GM12878 (cell line): ENCODE data around the gene TMEM94. TPM values are rescaled to one million over a fixed set of nuclear protein-coding genes. Genes with fewer than 3 reads are reported as not detected.

Source experiments
- ATF7 ChIP-seq: fragments of 450-650 bp; IDR thresholded peaks from 2 replicates; pipeline ENCODE4 v1.6.1; 2016; ENCODE audit warnings: low read depth, mild to moderate bottlenecking
- BCL3 ChIP-seq: IDR thresholded peaks from 2 replicates; pipeline ENCODE4 v1.6.1; 2011; ENCODE audit warnings: borderline replicate concordance, low read depth, mild to moderate bottlenecking, moderate library complexity, low read length; ENCODE audit not compliant: insufficient read depth, poor library complexity, severe bottlenecking
- CREM ChIP-seq: IDR thresholded peaks from 2 replicates; pipeline ENCODE4 v1.6.1; 2014; ENCODE audit warnings: antibody characterized with exemption, low read depth
- MTA3 ChIP-seq: IDR thresholded peaks from 2 replicates; pipeline ENCODE4 v1.6.1; 2012; ENCODE audit warnings: low read length, inconsistent platforms, borderline replicate concordance
- SMAD5 ChIP-seq: IDR thresholded peaks from 2 replicates; pipeline ENCODE4 v1.6.1; 2016; ENCODE audit warnings: antibody characterized with exemption, low read depth
- polyA plus RNA-seq, 11 experiments: library from polyadenylated mRNA; depleted of rRNA in 4 of 11; unstranded in 6 of 11; stranded (reverse) in 5 of 11; fragments of >200 nt; fragmentation: Nextera tagmentation in 4 of 11; fragmentation: Illumina TruSeq in 1 of 11; extraction: Ambion mirVana in 4 of 11; extraction: Trizol in 1 of 11; gene quantifications; 1 replicate in 1 of 11; 2 replicates in 10 of 11; pipeline versions ENCODE4 v1.2.1 to v1.2.3, GENCODE V29; 2011 to 2016; ENCODE audit warnings: inconsistent platforms in 2 of 11, missing spikeins in 2 of 11, low read depth in 1 of 11
- total RNA-seq, 4 experiments: library from RNA; depleted of rRNA in 3 of 4; stranded (reverse); fragments of >200 nt in 3 of 4; fragmentation: Illumina TruSeq in 1 of 4; extraction: Trizol in 1 of 4; gene quantifications; 2 replicates each; pipeline versions ENCODE4 v1.2.1 to v1.2.3, GENCODE V29; 2013 to 2021
- TF ChIP-seq, protein P1 (sequence below): fragments of 450-650 bp; IDR thresholded peaks from 2 replicates; pipeline ENCODE4 v1.6.1; 2018; ENCODE audit warnings: borderline replicate concordance, mild to moderate bottlenecking; ENCODE audit not compliant: partially characterized antibody
- TF ChIP-seq, protein P2 (sequence below): fragments of 450-650 bp; conservative IDR thresholded peaks from 2 replicates; pipeline ENCODE4 v1.6.1; 2017; ENCODE audit warnings: mild to moderate bottlenecking, moderate library complexity

TMEM94 gene
- total and polyA plus RNA-seq, 10 of the 15 experiments (the other 5 are each of a cell fraction or from before 2014, with no cell fraction given), result 0.31 to 70.7 (median 24.4) TPM

DNA sequence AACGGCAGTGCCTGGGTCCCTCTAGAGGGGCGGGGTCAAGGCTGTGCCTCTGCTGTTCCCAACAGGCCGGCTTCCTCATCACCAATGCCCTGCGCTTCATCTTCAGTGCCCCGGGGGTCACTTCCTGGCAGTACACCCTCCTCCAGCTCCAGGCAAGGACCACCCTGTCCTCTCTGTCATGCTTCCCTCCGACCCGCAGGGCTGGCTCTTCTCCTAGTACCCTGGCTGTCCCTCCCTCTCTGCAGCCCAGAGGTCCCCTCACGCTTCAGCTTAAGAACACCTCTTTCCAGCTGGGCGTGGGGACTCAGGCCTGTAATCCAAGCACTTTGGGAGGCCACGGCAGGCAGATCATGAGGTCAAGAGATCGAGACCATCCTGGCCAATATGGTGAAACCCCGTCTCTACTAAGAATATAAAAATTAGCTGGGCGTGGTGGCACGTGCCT, 33.1 kb downstream of the TMEM94 start (continued):
- TF ChIP-seq CREM (no peak), SMAD5 (no peak), BCL3 (no peak), ATF7 (no peak), MTA3 (no peak)
- TF ChIP-seq, protein P1, sequence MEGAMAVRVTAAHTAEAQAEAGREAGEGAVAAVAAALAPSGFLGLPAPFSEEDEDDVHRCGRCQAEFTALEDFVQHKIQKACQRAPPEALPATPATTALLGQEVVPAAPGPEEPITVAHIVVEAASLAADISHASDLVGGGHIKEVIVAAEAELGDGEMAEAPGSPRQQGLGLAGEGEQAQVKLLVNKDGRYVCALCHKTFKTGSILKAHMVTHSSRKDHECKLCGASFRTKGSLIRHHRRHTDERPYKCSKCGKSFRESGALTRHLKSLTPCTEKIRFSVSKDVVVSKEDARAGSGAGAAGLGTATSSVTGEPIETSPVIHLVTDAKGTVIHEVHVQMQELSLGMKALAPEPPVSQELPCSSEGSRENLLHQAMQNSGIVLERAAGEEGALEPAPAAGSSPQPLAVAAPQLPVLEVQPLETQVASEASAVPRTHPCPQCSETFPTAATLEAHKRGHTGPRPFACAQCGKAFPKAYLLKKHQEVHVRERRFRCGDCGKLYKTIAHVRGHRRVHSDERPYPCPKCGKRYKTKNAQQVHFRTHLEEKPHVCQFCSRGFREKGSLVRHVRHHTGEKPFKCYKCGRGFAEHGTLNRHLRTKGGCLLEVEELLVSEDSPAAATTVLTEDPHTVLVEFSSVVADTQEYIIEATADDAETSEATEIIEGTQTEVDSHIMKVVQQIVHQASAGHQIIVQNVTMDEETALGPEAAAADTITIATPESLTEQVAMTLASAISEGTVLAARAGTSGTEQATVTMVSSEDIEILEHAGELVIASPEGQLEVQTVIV, result no peak
- TF ChIP-seq, protein P2, sequence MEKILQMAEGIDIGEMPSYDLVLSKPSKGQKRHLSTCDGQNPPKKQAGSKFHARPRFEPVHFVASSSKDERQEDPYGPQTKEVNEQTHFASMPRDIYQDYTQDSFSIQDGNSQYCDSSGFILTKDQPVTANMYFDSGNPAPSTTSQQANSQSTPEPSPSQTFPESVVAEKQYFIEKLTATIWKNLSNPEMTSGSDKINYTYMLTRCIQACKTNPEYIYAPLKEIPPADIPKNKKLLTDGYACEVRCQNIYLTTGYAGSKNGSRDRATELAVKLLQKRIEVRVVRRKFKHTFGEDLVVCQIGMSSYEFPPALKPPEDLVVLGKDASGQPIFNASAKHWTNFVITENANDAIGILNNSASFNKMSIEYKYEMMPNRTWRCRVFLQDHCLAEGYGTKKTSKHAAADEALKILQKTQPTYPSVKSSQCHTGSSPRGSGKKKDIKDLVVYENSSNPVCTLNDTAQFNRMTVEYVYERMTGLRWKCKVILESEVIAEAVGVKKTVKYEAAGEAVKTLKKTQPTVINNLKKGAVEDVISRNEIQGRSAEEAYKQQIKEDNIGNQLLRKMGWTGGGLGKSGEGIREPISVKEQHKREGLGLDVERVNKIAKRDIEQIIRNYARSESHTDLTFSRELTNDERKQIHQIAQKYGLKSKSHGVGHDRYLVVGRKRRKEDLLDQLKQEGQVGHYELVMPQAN, result no peak
